Natural killer cell (primary cell): ENCODE measurements around the gene CLEC16A. TPM values are rescaled to one million over a fixed set of nuclear protein-coding genes. Genes with fewer than 3 reads are reported as not detected.
A peak's percentile ranks its signal among the peaks of the same experiment; 100 is the strongest.

Experiments used
- ATAC-seq, 3 donors: fragments of 150-1000 bp in 2 of 3; fragments of 200-7000 bp in 1 of 3; cut with Tn5 transposase; 1 replicate in 1 of 3; 2 replicates in 2 of 3; pipeline ENCODE4 v1.10.0; 2021; ENCODE audit warnings: mild to moderate bottlenecking in 2 of 3, moderate library complexity in 2 of 3
- DNase-seq, 2 donors: peaks; one replicate each; pipeline versions ENCODE4 v3.0.0 to v3.0.0-alpha.2; 2013 to 2021; ENCODE audit warnings: mixed read lengths in 1 of 2
- H3K27ac ChIP-seq: one replicate; pipeline ENCODE4 v1.5.1; 2013; ENCODE audit warnings: mild to moderate bottlenecking, low read length
- H3K27me3 ChIP-seq: one replicate; pipeline ENCODE4 v1.6.1; 2013; ENCODE audit warnings: low read length; ENCODE audit not compliant: control insufficient read depth, insufficient read depth
- H3K36me3 ChIP-seq: one replicate; pipeline ENCODE4 v1.6.1; 2013; ENCODE audit warnings: low read length; ENCODE audit not compliant: control insufficient read depth, insufficient read depth
- H3K4me1 ChIP-seq: one replicate; pipeline ENCODE4 v1.6.1; 2013; ENCODE audit warnings: low read length; ENCODE audit not compliant: control insufficient read depth, insufficient read depth
- H3K4me3 ChIP-seq: one replicate; pipeline ENCODE4 v1.5.1; 2013; ENCODE audit warnings: low read length
- H3K9me3 ChIP-seq: one replicate; pipeline ENCODE4 v1.6.1; 2013; ENCODE audit warnings: low read length; ENCODE audit not compliant: control insufficient read depth, insufficient read depth
- H3K27ac Mint-ChIP-seq, 2 donors: one replicate each; pipeline ENCODE4 v1.8.0; 2022; ENCODE audit warnings: mild to moderate bottlenecking in 2 of 2, mixed read lengths in 2 of 2, moderate library complexity in 1 of 2
- H3K27me3 Mint-ChIP-seq, 2 donors: one replicate each; pipeline ENCODE4 v1.8.0; 2022; ENCODE audit warnings: low read depth in 2 of 2, mixed read lengths in 2 of 2
- H3K36me3 Mint-ChIP-seq: one replicate; pipeline ENCODE4 v1.8.0; 2022; ENCODE audit warnings: mixed read lengths
- H3K4me1 Mint-ChIP-seq, 2 donors: one replicate each; pipeline ENCODE4 v1.8.0; 2022; ENCODE audit warnings: mixed read lengths in 2 of 2
- H3K4me3 Mint-ChIP-seq: one replicate; pipeline ENCODE4 v1.8.0; 2022; ENCODE audit warnings: mild to moderate bottlenecking, moderate library complexity, mixed read lengths
- H3K9me3 Mint-ChIP-seq, 2 donors: one replicate each; pipeline ENCODE4 v1.8.0; 2022; ENCODE audit warnings: mixed read lengths in 2 of 2
- WGBS: methylation state at CpG from one replicate; pipeline ENCODE4 v1.1.7; 2013; ENCODE audit warnings: missing lambda C conversion rate; ENCODE audit not compliant: insufficient coverage; 5-methylcytosine and 5-hydroxymethylcytosine counted together
- intact Hi-C: fragments of 100-400 bp; cut with micrococcal nuclease; formaldehyde crosslinking; loops from one replicate; pipeline ENCODE4 v1.14.2; 2022
- total RNA-seq, 4 donors: library from RNA; stranded (reverse); fragments of 120-200 nt in 1 of 4; gene quantifications; one replicate each; pipeline versions ENCODE4 v1.2.3 to v1.2.4, GENCODE V29; 2013 to 2022
- TF ChIP-seq, protein P1 (sequence below): fragments of 200-600 bp; IDR thresholded peaks from one replicate; pipeline ENCODE4 v1.8.0; 2022; ENCODE audit warnings: antibody characterized with exemption

The CLEC16A gene
- total RNA-seq, 3 donors from 2014 or later (not counting 1 experiment from before 2014, with no cell fraction given), result 35.9 to 50.5 (median 37.4) TPM

DNA sequence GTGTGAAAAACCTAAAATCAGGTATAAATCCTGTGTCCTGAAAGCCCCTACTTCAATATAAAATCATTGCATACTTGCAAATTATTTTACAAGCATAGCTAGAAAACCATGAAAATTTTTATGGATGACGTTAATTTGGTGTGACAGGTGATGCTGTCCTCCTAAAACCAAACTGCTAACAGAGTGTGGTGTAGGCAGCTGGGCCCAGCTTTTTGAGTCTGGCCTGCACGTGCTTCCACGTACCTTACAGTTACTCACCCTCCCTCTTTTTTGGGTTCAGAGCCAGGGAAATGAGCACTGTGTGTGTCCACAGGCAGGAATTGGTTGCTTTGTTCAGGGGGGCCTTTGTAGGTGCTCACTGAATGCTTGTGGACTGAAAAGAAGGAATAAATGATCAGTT, 36.4 kb downstream of the CLEC16A start:
- WGBS, result 100% methylated on average over 3 of the region's 3 CpGs
- Mint-ChIP-seq H3K36me3 (no peaks in the 10 kb centered on the region), H3K4me3 (no peak overlapping the region), H3K9me3 (no peaks in the 10 kb centered on the region), H3K27ac (no peak overlapping the region), H3K27me3 (no peaks in the 10 kb centered on the region), H3K4me1 (no peaks in the 10 kb centered on the region)
- Histone ChIP-seq H3K4me3 (no peak overlapping the region), H3K4me1 (no peaks in the 10 kb centered on the region), H3K27ac (no peak overlapping the region), H3K27me3 (no peaks in the 10 kb centered on the region), H3K9me3 (no peaks in the 10 kb centered on the region), H3K36me3 (peaks cover 21% of the 10 kb centered on the region)
- intact Hi-C loops, result no loop called here
- ATAC-seq, result no peak
- DNase-seq, result no peak
- TF ChIP-seq, protein P1, sequence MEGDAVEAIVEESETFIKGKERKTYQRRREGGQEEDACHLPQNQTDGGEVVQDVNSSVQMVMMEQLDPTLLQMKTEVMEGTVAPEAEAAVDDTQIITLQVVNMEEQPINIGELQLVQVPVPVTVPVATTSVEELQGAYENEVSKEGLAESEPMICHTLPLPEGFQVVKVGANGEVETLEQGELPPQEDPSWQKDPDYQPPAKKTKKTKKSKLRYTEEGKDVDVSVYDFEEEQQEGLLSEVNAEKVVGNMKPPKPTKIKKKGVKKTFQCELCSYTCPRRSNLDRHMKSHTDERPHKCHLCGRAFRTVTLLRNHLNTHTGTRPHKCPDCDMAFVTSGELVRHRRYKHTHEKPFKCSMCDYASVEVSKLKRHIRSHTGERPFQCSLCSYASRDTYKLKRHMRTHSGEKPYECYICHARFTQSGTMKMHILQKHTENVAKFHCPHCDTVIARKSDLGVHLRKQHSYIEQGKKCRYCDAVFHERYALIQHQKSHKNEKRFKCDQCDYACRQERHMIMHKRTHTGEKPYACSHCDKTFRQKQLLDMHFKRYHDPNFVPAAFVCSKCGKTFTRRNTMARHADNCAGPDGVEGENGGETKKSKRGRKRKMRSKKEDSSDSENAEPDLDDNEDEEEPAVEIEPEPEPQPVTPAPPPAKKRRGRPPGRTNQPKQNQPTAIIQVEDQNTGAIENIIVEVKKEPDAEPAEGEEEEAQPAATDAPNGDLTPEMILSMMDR, result no peak

DNA sequence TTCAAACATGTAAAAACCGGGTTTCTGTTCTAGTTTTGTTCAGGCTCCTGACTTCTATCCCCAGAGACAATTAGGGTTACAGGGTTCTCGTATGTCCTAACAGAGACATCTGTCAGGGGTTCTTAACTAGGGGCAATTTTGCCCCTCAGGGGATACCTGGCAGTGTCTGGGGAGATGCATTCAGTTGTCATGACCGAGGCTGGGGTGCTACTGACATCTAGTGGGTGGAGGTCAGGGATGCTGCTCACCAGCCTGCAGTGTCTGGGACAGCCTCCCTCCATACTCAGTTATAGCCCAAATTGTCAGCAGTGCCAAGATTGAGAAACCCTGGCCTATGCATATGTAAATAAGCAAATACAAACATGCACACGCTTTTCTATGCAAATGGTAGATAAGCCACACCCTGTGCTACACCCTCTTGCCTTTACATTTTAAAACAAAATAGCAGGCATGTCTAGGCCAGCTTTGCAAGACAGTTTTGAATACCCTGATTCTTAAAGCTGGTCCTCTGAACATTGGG, 37.4 kb downstream of the CLEC16A start:
- Histone ChIP-seq H3K4me3 (no peak overlapping the region), H3K9me3 (no peaks in the 10 kb centered on the region), H3K4me1 (no peaks in the 10 kb centered on the region), H3K27ac (no peak overlapping the region), H3K27me3 (no peaks in the 10 kb centered on the region), H3K36me3 (peaks cover 21% of the 10 kb centered on the region)
- H3K36me3 Mint-ChIP-seq, result no peaks in the 10 kb centered on the region
- H3K27me3 Mint-ChIP-seq, result no peaks in the 10 kb centered on the region
- H3K4me1 Mint-ChIP-seq, result no peaks in the 10 kb centered on the region
- TF ChIP-seq, protein P1, result no peak
- 83% methylated on average over 4 of the region's 4 CpGs for WGBS
- ATAC-seq (peak in 1 of 3 donors; percentile 24), DNase-seq (peak in 1 of 2 donors; percentile 38)
- H3K4me3 Mint-ChIP-seq, result no peak overlapping the region
- intact Hi-C loops, result no loop called here
- no peaks in the 10 kb centered on the region for H3K9me3 Mint-ChIP-seq
- no peak overlapping the region for H3K27ac Mint-ChIP-seq

DNA sequence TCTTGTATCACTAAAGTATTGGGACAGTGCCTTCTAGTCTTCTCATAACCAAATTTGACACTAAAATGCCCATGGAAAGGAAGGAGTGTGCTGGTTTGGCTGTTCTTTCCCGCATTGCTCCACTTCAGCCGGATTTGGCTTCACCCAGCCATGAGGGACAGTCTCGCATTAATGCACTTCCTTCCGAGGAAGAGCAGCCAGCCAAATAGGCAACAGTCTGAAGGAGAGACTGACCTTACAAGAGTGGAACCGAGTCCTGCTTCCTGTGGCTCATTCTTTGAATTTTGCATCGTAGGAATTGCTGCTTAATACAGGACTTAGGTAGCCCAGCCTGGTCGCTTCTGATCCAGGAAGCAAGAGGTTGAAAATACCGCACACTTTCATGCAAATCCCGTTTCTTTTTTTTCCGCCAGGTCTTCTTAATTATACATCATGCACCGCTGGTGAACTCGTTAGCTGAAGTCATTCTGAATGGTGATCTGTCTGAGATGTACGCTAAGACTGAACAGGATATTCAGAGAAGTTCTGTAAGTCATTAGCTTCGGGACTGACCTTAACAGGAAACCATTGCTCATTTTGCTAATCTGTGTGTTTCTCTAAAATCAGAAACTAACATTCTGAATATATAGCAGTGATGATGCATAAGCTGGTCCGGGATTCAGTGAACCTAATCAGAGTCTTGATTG, 38.2 kb downstream of the CLEC16A start:
- no peaks in the 10 kb centered on the region for H3K27me3 Mint-ChIP-seq
- Histone ChIP-seq H3K36me3 (peaks cover 21% of the 10 kb centered on the region), H3K4me3 (no peak overlapping the region), H3K27me3 (no peaks in the 10 kb centered on the region), H3K9me3 (no peaks in the 10 kb centered on the region), H3K27ac (no peak overlapping the region), H3K4me1 (peaks cover 3% of the 10 kb centered on the region)
- no peak overlapping the region for H3K4me3 Mint-ChIP-seq
- DNase-seq (no peak), ATAC-seq (no peak)
- TF ChIP-seq, protein P1, result no peak
- intact Hi-C loops, result no loop called here
- peaks cover 6% of the 10 kb centered on the region in 2 donors for H3K4me1 Mint-ChIP-seq
- no peaks in the 10 kb centered on the region for H3K9me3 Mint-ChIP-seq
- WGBS, result 82% methylated on average over 15 of the region's 15 CpGs
- H3K36me3 Mint-ChIP-seq, result no peaks in the 10 kb centered on the region
- no peak overlapping the region for H3K27ac Mint-ChIP-seq
